ENCODE data around the gene USH1C.
A peak's percentile ranks its signal among the peaks of the same experiment; 100 is the strongest.

Gene USH1C

DNA sequence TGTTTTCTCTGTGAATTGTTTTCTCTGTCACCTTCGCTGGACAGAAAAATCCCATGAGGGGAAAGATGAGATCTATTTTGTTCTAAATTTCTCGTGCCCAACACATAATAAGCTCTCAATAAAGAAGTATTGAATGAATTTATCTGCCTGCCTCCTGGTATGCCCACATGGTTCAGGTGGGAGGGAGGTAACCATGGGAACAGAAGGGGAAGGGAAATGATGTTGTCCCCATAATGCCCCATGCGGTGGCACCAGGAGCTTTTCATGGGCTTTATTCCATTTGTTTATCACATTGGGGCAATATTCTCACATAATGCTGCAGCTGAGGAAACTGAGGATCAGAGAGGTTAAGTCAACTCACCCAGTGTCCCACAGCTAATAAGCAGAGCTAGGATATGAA, 8.7 kb downstream of the USH1C start:
- TF ChIP-seq ZNF548 (tag by site-specific recombination; IDR thresholded peaks at IDR 0.05): no peak
- TF ChIP-seq, protein P1, sequence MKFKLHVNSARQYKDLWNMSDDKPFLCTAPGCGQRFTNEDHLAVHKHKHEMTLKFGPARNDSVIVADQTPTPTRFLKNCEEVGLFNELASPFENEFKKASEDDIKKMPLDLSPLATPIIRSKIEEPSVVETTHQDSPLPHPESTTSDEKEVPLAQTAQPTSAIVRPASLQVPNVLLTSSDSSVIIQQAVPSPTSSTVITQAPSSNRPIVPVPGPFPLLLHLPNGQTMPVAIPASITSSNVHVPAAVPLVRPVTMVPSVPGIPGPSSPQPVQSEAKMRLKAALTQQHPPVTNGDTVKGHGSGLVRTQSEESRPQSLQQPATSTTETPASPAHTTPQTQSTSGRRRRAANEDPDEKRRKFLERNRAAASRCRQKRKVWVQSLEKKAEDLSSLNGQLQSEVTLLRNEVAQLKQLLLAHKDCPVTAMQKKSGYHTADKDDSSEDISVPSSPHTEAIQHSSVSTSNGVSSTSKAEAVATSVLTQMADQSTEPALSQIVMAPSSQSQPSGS (tag by site-specific recombination; IDR thresholded peaks at IDR 0.05; ENCODE audit: low read depth): no peak
- TF ChIP-seq ZNF501 (tag by site-specific recombination; IDR thresholded peaks at IDR 0.05): no peak
- no peak for TF ChIP-seq KLF16 (tag by site-specific recombination; IDR thresholded peaks at IDR 0.05)
- no peak for TF ChIP-seq KLF10 (tag by site-specific recombination; IDR thresholded peaks at IDR 0.05)
- no peak for TF ChIP-seq ZNF112 (tag by site-specific recombination; IDR thresholded peaks at IDR 0.05)
- CTCF ChIA-PET: no interaction called here

DNA sequence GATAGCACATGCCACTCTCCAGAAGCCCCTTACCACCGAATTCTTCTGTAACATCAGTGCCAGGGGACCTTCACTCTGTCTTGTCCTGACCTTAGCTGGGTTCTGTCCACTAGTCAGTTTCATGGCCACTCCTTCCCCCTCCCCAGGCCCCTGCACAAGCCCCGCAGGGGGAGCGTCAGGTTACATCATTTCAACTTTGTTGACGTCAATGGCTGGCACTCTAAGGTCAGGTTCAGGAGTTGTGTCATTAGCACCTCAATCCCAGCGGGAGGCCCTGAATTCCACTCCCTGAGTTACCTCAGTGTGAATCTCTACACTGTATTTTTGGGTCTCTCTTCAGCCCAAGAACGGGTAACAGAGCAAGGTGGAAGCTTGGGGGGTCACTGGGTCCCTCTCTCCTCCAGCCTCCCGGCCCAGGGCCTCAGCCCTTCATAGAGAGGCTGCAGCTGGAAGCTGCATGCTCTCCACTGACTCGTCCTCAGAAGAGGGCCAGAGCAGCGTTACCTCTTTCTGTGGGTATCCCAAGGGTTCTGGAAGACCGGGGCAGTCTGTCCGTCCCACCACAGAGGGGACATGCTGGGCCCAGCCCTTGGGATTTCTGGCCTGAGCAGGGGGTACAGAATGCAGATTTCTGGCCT, 10.3 kb downstream of the USH1C start:
- POLR2A ChIA-PET: interaction anchor here (0.5 kb wide), 1 partner anchor 299 kb away, joined by 3 read pairs; no protein-coding TSS in a partner anchor
- no peaks in the 10 kb centered on the region for H3K9me3 ChIP-seq (ENCODE audit: control insufficient read depth, insufficient read depth, low read depth, low read length)
- H3K27ac ChIP-seq (ENCODE audit: extremely low read depth, low read depth, low read length): no peak overlapping the region
- TF ChIP-seq OSR2 (tag by site-specific recombination; IDR thresholded peaks at IDR 0.05) (0 out of 2 replicates have a peak, but pooled peaks have one; percentile 19), ZNF629 (tag by site-specific recombination; IDR thresholded peaks at IDR 0.05) (peak; percentile 89), ZIC2 (tag by site-specific recombination; IDR thresholded peaks at IDR 0.05) (peak; percentile 31), WT1 (tag by site-specific recombination; IDR thresholded peaks at IDR 0.05) (peak; percentile 53; the same call in 1 of the 2 replicates), ZNF623 (tag by site-specific recombination; IDR thresholded peaks at IDR 0.05) (no peak), GLIS1 (tag by site-specific recombination; IDR thresholded peaks at IDR 0.05) (peak; percentile 43; the same call in 1 of the 2 replicates), GLIS2 (tag by site-specific recombination; IDR thresholded peaks at IDR 0.05) (no peak; the same call in 1 of the 2 replicates), ZNF335 (tag by site-specific recombination; conservative IDR thresholded peaks at IDR 0.05) (no peak), ZNF785 (tag by site-specific recombination; IDR thresholded peaks at IDR 0.05) (no peak), ZBTB21 (tag by site-specific recombination; IDR thresholded peaks at IDR 0.05) (0 out of 2 replicates have a peak, but pooled peaks have one; percentile 61)
- TF ChIP-seq, protein P2, sequence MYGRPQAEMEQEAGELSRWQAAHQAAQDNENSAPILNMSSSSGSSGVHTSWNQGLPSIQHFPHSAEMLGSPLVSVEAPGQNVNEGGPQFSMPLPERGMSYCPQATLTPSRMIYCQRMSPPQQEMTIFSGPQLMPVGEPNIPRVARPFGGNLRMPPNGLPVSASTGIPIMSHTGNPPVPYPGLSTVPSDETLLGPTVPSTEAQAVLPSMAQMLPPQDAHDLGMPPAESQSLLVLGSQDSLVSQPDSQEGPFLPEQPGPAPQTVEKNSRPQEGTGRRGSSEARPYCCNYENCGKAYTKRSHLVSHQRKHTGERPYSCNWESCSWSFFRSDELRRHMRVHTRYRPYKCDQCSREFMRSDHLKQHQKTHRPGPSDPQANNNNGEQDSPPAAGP (tag by site-specific recombination; IDR thresholded peaks at IDR 0.05): peak; percentile 42; the same call in 1 of the 2 replicates
- TF ChIP-seq, protein P3, sequence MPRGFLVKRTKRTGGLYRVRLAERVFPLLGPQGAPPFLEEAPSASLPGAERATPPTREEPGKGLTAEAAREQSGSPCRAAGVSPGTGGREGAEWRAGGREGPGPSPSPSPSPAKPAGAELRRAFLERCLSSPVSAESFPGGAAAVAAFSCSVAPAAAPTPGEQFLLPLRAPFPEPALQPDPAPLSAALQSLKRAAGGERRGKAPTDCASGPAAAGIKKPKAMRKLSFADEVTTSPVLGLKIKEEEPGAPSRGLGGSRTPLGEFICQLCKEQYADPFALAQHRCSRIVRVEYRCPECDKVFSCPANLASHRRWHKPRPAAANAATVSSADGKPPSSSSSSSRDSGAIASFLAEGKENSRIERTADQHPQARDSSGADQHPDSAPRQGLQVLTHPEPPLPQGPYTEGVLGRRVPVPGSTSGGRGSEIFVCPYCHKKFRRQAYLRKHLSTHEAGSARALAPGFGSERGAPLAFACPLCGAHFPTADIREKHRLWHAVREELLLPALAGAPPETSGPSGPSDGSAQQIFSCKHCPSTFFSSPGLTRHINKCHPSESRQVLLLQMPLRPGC (tag by site-specific recombination; IDR thresholded peaks at IDR 0.05): 0 out of 2 replicates have a peak, but pooled peaks have one; percentile 24
- TF ChIP-seq, protein P1 (tag by site-specific recombination; IDR thresholded peaks at IDR 0.05; ENCODE audit: low read depth): peak; percentile 54
- TF ChIP-seq, protein P4, sequence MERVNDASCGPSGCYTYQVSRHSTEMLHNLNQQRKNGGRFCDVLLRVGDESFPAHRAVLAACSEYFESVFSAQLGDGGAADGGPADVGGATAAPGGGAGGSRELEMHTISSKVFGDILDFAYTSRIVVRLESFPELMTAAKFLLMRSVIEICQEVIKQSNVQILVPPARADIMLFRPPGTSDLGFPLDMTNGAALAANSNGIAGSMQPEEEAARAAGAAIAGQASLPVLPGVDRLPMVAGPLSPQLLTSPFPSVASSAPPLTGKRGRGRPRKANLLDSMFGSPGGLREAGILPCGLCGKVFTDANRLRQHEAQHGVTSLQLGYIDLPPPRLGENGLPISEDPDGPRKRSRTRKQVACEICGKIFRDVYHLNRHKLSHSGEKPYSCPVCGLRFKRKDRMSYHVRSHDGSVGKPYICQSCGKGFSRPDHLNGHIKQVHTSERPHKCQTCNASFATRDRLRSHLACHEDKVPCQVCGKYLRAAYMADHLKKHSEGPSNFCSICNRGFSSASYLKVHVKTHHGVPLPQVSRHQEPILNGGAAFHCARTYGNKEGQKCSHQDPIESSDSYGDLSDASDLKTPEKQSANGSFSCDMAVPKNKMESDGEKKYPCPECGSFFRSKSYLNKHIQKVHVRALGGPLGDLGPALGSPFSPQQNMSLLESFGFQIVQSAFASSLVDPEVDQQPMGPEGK (tag by site-specific recombination; IDR thresholded peaks at IDR 0.05): peak; percentile 29; the same call in 1 of the 2 replicates
- no peaks in the 10 kb centered on the region for H3K36me3 ChIP-seq (ENCODE audit: control insufficient read depth in 2 of 2, insufficient read depth in 1 of 2, low read length in 2 of 2)
- H3K4me3 ChIP-seq (ENCODE audit: low read depth, low read length): no peak overlapping the region
- H3K4me1 ChIP-seq (ENCODE audit: control insufficient read depth, insufficient read depth, low read length): no peaks in the 10 kb centered on the region
- CTCF ChIA-PET: interaction anchor here (0.6 kb wide), 1 partner anchor 41 kb away, joined by 3 read pairs; no protein-coding TSS in a partner anchor

More for the DNA sequence above, 8.7 kb downstream of the USH1C start:
- no peak overlapping the region for H3K27ac ChIP-seq (ENCODE audit: extremely low read depth, low read depth, low read length)
- H3K36me3 ChIP-seq (ENCODE audit: control insufficient read depth in 2 of 2, insufficient read depth in 1 of 2, low read length in 2 of 2): no peaks in the 10 kb centered on the region
- POLR2A ChIA-PET: no interaction called here
- H3K4me1 ChIP-seq (ENCODE audit: control insufficient read depth, insufficient read depth, low read length): no peaks in the 10 kb centered on the region
- no peak overlapping the region for H3K4me3 ChIP-seq (ENCODE audit: low read depth, low read length)
- no peaks in the 10 kb centered on the region for H3K9me3 ChIP-seq (ENCODE audit: control insufficient read depth, insufficient read depth, low read depth, low read length)
